ENCODE results near the gene PAX8.

DNA sequence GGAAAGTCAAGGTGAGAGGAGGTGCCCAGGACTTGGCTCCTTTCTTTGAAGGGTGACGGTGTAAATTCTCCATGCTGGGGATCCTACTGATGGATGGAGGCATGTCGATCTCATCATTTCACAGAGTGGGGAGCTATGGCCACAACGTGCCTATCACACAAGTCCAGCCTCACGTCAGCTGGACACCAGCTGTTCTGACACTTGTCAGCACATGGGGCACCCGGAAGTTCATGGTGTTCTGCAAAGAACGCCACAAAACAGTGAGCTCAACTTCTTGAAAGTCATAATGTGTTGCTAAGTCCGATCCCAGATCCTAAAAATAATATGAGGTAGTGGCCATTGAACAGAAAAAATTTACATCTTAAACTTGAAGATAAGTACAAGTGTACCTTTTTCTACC is 12.3 kb downstream of the PAX8 start:
- TF ChIP-seq GATA2 (IDR thresholded peaks at IDR 0.05; ENCODE audit: low read depth, low read length) (no peak), GATA3 (IDR thresholded peaks at IDR 0.05; ENCODE audit: low read depth, low read length) (no peak)
